ENCODE measurements around the gene EBLN2. TPM values are rescaled to one million over a fixed set of nuclear protein-coding genes. Genes with fewer than 3 reads are reported as not detected.

EBLN2 gene
- total RNA-seq, 1 donor from 2014 or later = 4.6 TPM

GRCh38 chr3:73110530-73110929, 49.1 kb downstream of the EBLN2 start:
- no peak for DNase-seq (ENCODE audit: extremely low spot score, unreplicated experiment)
- Mint-ChIP-seq H3K27me3 (ENCODE audit: unreplicated experiment) (peaks cover 46% of the 10 kb centered on the region), H3K4me3 (ENCODE audit: unreplicated experiment) (no peak overlapping the region), H3K27ac (ENCODE audit: unreplicated experiment) (no peak overlapping the region), H3K4me1 (ENCODE audit: unreplicated experiment) (no peaks in the 10 kb centered on the region), H3K9me3 (ENCODE audit: unreplicated experiment) (no peaks in the 10 kb centered on the region), H3K36me3 (ENCODE audit: unreplicated experiment) (no peaks in the 10 kb centered on the region)
- no peak for TF ChIP-seq CTCF (IDR thresholded peaks at IDR 0.05)

Other genes starting within 250 kb of the EBLN2 start
- gene SHQ1, start 213.2 kb upstream of the EBLN2 start, total RNA-seq = 18.0 and 19.2 TPM in 2 replicates
- gene GXYLT2, start 173.6 kb upstream of the EBLN2 start, total RNA-seq = 6.5 and 7.8 TPM in 2 replicates
- gene PPP4R2, start 64.8 kb upstream of the EBLN2 start, total RNA-seq = 61.6 and 62.8 TPM in 2 replicates

Data from osteocyte (in vitro differentiated cells).